HepG2 (cell line): Measurements from ENCODE around the gene PTGIS. TPM values are rescaled to one million over a fixed set of nuclear protein-coding genes. Genes with fewer than 3 reads are reported as not detected.
A peak's percentile ranks its signal among the peaks of the same experiment; 100 is the strongest.

Experiments
- ADNP ChIP-seq: sonication (generic); formaldehyde crosslinking; IDR thresholded peaks from 2 replicates; pipeline ENCODE4 v1.4.0; 2020; ENCODE audit warnings: missing genetic modification reagents
- ARNT ChIP-seq: fragments of 450-650 bp; IDR thresholded peaks from 2 replicates; pipeline ENCODE4 v1.6.1; 2017
- CCDC6 ChIP-seq: sonication (generic); formaldehyde crosslinking; IDR thresholded peaks from 2 replicates; pipeline ENCODE4 v1.8.1; 2022; ENCODE audit warnings: mild to moderate bottlenecking, missing genetic modification reagents, moderate library complexity
- KLF12 ChIP-seq: sonication (generic); formaldehyde crosslinking; IDR thresholded peaks from 2 replicates; pipeline ENCODE4 v1.4.0; 2020; ENCODE audit warnings: missing genetic modification reagents, borderline replicate concordance
- MAFF ChIP-seq: IDR thresholded peaks from 2 replicates; pipeline ENCODE4 v1.6.1; 2011; ENCODE audit warnings: low read depth, low read length, improper control_type of control experiment
- NFATC3 ChIP-seq: sonication (generic); formaldehyde crosslinking; IDR thresholded peaks from 2 replicates; pipeline ENCODE4 v1.5.1; 2020; ENCODE audit warnings: mild to moderate bottlenecking, missing genetic modification reagents
- POLR2AphosphoS5 ChIP-seq: IDR thresholded peaks from 2 replicates; pipeline ENCODE4 v1.6.1; 2012; ENCODE audit warnings: low read depth, low read length
- SNAI1 ChIP-seq: sonication (generic); formaldehyde crosslinking; IDR thresholded peaks from 2 replicates; pipeline ENCODE4 v1.5.0; 2020; ENCODE audit warnings: mild to moderate bottlenecking, missing genetic modification reagents, borderline replicate concordance
- SNRNP70 ChIP-seq: fragments of 200-400 bp; formaldehyde crosslinking; IDR thresholded peaks from 2 replicates; pipeline ENCODE4 v1.6.1; 2017; ENCODE audit warnings: mild to moderate bottlenecking, low read depth, low read length, moderate library complexity
- THYN1 ChIP-seq: sonication (generic); formaldehyde crosslinking; IDR thresholded peaks from 2 replicates; pipeline ENCODE4 v1.8.1; 2023; ENCODE audit warnings: low read depth, mild to moderate bottlenecking, moderate library complexity, missing genetic modification reagents, borderline replicate concordance
- ZFX ChIP-seq: sonication (generic); formaldehyde crosslinking; IDR thresholded peaks from 2 replicates; pipeline ENCODE4 v1.4.0; 2020; ENCODE audit warnings: mild to moderate bottlenecking, low read depth, missing genetic modification reagents, moderate library complexity
- ZNF282 ChIP-seq: fragments of 450-650 bp; IDR thresholded peaks from 2 replicates; pipeline ENCODE4 v1.6.1; 2018; ENCODE audit not compliant: partially characterized antibody
- ZNF3 ChIP-seq: IDR thresholded peaks from 2 replicates; pipeline ENCODE4 v1.7.0; 2017; ENCODE audit warnings: inconsistent platforms
- ZNF484 ChIP-seq: sonication (generic); formaldehyde crosslinking; IDR thresholded peaks from 2 replicates; pipeline ENCODE4 v1.5.1; 2020; ENCODE audit warnings: mild to moderate bottlenecking, low read depth, missing genetic modification reagents, borderline replicate concordance
- ZNF570 ChIP-seq: sonication (generic); formaldehyde crosslinking; IDR thresholded peaks from 2 replicates; pipeline ENCODE4 v1.4.0; 2020; ENCODE audit warnings: mild to moderate bottlenecking, missing genetic modification reagents, borderline replicate concordance
- ZNF572 ChIP-seq: sonication (generic); formaldehyde crosslinking; IDR thresholded peaks from 2 replicates; pipeline ENCODE4 v1.5.1; 2020; ENCODE audit warnings: mild to moderate bottlenecking, missing genetic modification reagents
- ZNF703 ChIP-seq: sonication (generic); formaldehyde crosslinking; IDR thresholded peaks from 2 replicates; pipeline ENCODE4 v1.5.1; 2020; ENCODE audit warnings: missing genetic modification reagents, mild to moderate bottlenecking, moderate library complexity, borderline replicate concordance
- ZNF720 ChIP-seq: sonication (generic); formaldehyde crosslinking; IDR thresholded peaks from 2 replicates; pipeline ENCODE4 v1.4.0; 2020; ENCODE audit warnings: missing genetic modification reagents
- ZSCAN22 ChIP-seq: sonication (generic); formaldehyde crosslinking; IDR thresholded peaks from 2 replicates; pipeline ENCODE4 v1.4.0; 2020; ENCODE audit warnings: mild to moderate bottlenecking, missing genetic modification reagents
- polyA plus RNA-seq, 8 experiments: library from polyadenylated mRNA; depleted of rRNA in 3 of 8; stranded (reverse) in 7 of 8; unstranded in 1 of 8; fragments of >200 nt; fragmentation: Illumina TruSeq in 4 of 8; extraction: Trizol in 4 of 8; gene quantifications; 2 replicates each; pipeline versions ENCODE4 v1.2.1 to v1.2.3, GENCODE V29; 2011 to 2016; ENCODE audit warnings: low read depth in 4 of 8, missing spikeins in 1 of 8, mixed read lengths in 1 of 8; ENCODE audit not compliant: insufficient read depth in 1 of 8
- total RNA-seq, 5 experiments: library from RNA; depleted of rRNA; stranded (reverse); fragments of >200 nt; fragmentation: Illumina TruSeq; extraction: Trizol; gene quantifications; 2 replicates each; pipeline ENCODE4 v1.2.3, GENCODE V29; 2016; ENCODE audit warnings: low read depth in 1 of 5
- TF ChIP-seq, protein P1 (sequence below): sonication (generic); formaldehyde crosslinking; IDR thresholded peaks from 2 replicates; pipeline ENCODE4 v1.5.1; 2020; ENCODE audit warnings: mild to moderate bottlenecking, moderate library complexity, missing genetic modification reagents
- TF ChIP-seq, protein P2 (sequence below): sonication (generic); formaldehyde crosslinking; IDR thresholded peaks from 2 replicates; pipeline ENCODE4 v1.5.1; 2020; ENCODE audit warnings: mild to moderate bottlenecking, missing genetic modification reagents, borderline replicate concordance
- TF ChIP-seq, protein P3 (sequence below): sonication (generic); formaldehyde crosslinking; IDR thresholded peaks from 2 replicates; pipeline ENCODE4 v1.8.0; 2023; ENCODE audit warnings: mild to moderate bottlenecking, missing genetic modification reagents
- TF ChIP-seq, protein P4 (sequence below): sonication (generic); formaldehyde crosslinking; IDR thresholded peaks from 2 replicates; pipeline ENCODE4 v1.4.0; 2020; ENCODE audit warnings: missing genetic modification reagents, mild to moderate bottlenecking, borderline replicate concordance
- TF ChIP-seq, protein P5 (sequence below): sonication (generic); formaldehyde crosslinking; conservative IDR thresholded peaks from 2 replicates; pipeline ENCODE4 v1.8.0; 2022; ENCODE audit warnings: low read depth, missing genetic modification reagents

Gene PTGIS
- total and polyA plus RNA-seq, 2 of the 13 experiments (the other 11 are each of a cell fraction or from before 2014, with no cell fraction given), result not detected

DNA sequence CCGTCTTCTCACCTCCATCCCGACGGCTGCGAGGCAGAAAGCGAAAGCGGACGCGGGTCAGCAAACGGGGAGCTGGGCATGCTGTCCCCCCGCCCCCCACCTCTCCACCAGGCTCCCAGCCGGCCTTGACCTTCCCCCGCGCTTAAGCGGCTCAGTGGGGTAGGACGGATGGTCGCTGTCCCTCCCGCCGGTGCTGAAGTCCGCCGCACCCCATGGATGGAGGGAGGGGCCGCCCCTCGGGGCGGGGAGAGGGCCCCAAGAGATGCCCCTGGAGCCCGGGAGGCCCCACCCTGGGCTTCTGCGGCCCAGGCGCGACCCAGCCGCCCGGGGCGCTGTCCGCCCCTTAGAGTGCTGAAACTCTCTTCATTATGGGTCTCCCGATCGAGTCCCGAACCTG lies 85.3 kb downstream of the PTGIS start, which contains the start of gene KCNB1 (continued):
- TF ChIP-seq, protein P1, sequence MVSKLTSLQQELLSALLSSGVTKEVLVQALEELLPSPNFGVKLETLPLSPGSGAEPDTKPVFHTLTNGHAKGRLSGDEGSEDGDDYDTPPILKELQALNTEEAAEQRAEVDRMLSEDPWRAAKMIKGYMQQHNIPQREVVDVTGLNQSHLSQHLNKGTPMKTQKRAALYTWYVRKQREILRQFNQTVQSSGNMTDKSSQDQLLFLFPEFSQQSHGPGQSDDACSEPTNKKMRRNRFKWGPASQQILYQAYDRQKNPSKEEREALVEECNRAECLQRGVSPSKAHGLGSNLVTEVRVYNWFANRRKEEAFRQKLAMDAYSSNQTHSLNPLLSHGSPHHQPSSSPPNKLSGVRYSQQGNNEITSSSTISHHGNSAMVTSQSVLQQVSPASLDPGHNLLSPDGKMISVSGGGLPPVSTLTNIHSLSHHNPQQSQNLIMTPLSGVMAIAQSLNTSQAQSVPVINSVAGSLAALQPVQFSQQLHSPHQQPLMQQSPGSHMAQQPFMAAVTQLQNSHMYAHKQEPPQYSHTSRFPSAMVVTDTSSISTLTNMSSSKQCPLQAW (CRISPR knock-in tag), result no peak
- TF ChIP-seq, protein P2, sequence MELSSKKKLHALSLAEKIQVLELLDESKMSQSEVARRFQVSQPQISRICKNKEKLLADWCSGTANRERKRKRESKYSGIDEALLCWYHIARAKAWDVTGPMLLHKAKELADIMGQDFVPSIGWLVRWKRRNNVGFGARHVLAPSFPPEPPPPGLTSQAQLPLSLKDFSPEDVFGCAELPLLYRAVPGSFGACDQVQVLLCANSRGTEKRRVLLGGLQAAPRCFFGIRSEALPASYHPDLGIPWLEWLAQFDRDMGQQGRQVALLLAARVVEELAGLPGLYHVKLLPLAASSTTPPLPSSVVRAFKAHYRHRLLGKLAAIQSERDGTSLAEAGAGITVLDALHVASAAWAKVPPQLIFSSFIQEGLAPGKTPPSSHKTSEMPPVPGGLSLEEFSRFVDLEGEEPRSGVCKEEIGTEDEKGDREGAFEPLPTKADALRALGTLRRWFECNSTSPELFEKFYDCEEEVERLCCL (CRISPR knock-in tag), result peak; percentile 91
- TF ChIP-seq, protein P3, sequence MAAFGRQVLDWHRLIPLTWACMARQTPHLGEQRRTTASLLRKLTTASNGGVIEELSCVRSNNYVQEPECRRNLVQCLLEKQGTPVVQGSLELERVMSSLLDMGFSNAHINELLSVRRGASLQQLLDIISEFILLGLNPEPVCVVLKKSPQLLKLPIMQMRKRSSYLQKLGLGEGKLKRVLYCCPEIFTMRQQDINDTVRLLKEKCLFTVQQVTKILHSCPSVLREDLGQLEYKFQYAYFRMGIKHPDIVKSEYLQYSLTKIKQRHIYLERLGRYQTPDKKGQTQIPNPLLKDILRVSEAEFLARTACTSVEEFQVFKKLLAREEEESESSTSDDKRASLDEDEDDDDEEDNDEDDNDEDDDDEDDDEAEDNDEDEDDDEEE (CRISPR knock-in tag), result 0 out of 2 replicates have a peak, but pooled peaks have one; percentile 67
- TF ChIP-seq, protein P4, sequence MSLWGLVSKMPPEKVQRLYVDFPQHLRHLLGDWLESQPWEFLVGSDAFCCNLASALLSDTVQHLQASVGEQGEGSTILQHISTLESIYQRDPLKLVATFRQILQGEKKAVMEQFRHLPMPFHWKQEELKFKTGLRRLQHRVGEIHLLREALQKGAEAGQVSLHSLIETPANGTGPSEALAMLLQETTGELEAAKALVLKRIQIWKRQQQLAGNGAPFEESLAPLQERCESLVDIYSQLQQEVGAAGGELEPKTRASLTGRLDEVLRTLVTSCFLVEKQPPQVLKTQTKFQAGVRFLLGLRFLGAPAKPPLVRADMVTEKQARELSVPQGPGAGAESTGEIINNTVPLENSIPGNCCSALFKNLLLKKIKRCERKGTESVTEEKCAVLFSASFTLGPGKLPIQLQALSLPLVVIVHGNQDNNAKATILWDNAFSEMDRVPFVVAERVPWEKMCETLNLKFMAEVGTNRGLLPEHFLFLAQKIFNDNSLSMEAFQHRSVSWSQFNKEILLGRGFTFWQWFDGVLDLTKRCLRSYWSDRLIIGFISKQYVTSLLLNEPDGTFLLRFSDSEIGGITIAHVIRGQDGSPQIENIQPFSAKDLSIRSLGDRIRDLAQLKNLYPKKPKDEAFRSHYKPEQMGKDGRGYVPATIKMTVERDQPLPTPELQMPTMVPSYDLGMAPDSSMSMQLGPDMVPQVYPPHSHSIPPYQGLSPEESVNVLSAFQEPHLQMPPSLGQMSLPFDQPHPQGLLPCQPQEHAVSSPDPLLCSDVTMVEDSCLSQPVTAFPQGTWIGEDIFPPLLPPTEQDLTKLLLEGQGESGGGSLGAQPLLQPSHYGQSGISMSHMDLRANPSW (CRISPR knock-in tag), result no peak
- TF ChIP-seq ZNF720 (peak; percentile 88; the same call in 1 of the 2 replicates), THYN1 (CRISPR knock-in tag) (no peak), ZNF703 (CRISPR knock-in tag) (no peak), NFATC3 (CRISPR knock-in tag) (0 out of 2 replicates have a peak, but pooled peaks have one; percentile 40), ZFX (CRISPR knock-in tag) (no peak), ZNF282 (no peak), SNRNP70 (no peak), MAFF (no peak), ARNT (no peak), ZSCAN22 (CRISPR knock-in tag) (0 out of 2 replicates have a peak, but pooled peaks have one; percentile 60), ZNF3 (CRISPR knock-in tag) (no peak), ADNP (CRISPR knock-in tag) (no peak), SNAI1 (peak; percentile 89), ZNF484 (no peak), ZNF572 (CRISPR knock-in tag) (no peak), ZNF570 (CRISPR knock-in tag) (0 out of 2 replicates have a peak, but pooled peaks have one; percentile 28), KLF12 (CRISPR knock-in tag) (peak; percentile 85), POLR2AphosphoS5 (no peak), CCDC6 (CRISPR knock-in tag) (peak; percentile 76)
- TF ChIP-seq, protein P5, sequence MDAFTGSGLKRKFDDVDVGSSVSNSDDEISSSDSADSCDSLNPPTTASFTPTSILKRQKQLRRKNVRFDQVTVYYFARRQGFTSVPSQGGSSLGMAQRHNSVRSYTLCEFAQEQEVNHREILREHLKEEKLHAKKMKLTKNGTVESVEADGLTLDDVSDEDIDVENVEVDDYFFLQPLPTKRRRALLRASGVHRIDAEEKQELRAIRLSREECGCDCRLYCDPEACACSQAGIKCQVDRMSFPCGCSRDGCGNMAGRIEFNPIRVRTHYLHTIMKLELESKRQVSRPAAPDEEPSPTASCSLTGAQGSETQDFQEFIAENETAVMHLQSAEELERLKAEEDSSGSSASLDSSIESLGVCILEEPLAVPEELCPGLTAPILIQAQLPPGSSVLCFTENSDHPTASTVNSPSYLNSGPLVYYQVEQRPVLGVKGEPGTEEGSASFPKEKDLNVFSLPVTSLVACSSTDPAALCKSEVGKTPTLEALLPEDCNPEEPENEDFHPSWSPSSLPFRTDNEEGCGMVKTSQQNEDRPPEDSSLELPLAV (CRISPR knock-in tag), result no peak
